ENCODE measurements around the gene CD248. TPM values are rescaled to one million over a fixed set of nuclear protein-coding genes. Genes with fewer than 3 reads are reported as not detected.

CD248 gene
- total and polyA plus RNA-seq, 12 donors, result 5.3 to 44.4 (median 10.0) TPM

DNA sequence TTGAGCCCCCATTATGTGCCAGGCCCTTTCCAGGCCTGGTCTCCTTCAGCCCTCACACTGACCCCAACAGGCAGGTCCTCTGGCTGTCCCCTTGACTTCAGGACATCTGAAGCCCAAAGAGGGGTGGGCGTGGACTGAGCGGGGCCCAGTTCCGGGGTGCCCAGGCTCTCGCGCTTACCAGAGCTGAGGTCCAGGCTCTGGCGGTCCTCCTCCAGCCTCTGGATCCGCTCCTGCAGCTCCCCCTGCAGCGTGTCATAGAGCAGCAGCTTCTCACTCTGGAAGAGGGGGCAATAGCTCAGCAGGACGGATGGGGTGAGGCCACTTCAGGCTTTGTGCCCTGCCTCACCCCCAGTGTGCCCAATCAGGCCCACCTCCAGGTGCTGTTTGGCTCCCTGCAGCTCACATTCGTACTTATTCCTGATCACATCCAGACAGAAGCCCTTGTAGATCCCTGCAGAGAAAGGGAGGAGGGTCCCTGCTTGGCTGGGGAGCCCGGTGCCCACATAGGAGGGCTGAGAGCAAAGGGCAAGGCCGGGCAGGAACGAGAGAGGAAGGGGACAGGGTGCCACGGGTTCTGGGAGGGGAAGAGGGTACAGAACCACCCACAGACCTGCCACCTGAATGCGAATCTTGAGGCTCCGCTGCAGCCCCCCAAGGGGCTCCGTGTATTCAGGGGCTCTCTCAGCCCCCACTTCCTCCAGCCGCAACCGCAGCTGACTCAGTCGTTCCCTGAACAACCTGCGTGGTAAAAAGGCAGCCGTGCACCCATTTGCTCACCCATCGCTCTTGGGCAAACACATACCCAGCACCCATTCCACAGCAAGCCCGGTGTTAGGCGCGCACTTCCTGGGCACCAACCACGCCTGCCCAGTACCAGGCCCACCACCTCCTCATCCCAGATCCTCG is 24.0 kb upstream of the CD248 start:
- Histone ChIP-seq H3K27ac (no peak overlapping the region), H3K4me3 (no peak overlapping the region), H3K4me1 (peaks cover 13 to 41% (median 35%) of the 10 kb centered on the region in 9 donors), H3K9me3 (no peaks in the 10 kb centered on the region), H3K36me3 (peaks cover 2 to 63% (median 31%) of the 10 kb centered on the region in 9 donors), H3K27me3 (no peaks in the 10 kb centered on the region)
- no peak for DNase-seq
- TF ChIP-seq CTCF (IDR thresholded peaks at IDR 0.05), result no peak
- 92 to 94% methylated on average over 28 of the region's 28 CpGs for WGBS, 2 donors
- intact Hi-C loops (cut with DNase I), result loop anchor here in 1 of 10 donors (5.0 kb wide), 1 partner anchor 34 kb away; no protein-coding TSS in a partner anchor
- no peak for ATAC-seq

DNA sequence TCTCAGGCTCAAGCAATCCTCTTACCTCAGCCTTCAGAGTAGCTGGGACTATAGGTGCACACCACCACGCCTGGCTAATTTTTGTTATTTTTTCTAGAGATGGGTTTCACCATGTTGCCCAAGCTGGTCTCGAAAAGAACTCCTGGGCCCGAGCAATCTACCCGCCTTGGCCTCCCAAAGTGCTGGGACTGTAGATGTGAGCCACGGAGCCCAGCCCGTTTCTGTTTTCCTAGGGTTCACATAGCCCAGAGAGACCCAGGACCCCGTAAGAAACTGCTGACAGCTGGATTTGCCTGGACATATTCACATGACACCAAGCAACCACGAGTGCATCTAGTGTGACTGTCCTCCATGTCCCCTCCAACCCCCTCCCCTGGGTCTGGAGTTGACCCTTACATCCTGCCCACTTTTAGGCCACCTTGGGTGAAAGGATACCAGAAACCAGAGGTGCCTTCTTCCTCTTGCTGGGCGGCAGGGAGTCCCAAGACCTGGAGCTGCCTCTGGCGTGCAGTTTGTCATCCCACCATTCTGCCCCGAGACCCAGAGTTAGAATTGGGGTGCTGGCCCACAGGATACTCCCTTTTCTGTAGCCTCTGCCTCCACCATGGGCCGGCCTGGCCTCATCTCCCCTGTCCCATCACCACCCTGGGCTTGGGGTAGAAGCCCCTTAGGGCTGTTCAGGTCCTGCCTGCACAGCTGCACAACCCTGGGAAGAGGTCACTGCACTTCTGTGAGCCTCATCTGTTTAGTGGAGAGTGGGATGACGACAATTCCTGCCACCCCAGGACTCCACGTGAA is 23.0 kb upstream of the CD248 start:
- intact Hi-C loops (cut with DNase I), result loop anchor here in 1 of 10 donors (5.0 kb wide), 1 partner anchor 33 kb away; no protein-coding TSS in a partner anchor
- Histone ChIP-seq H3K9me3 (no peaks in the 10 kb centered on the region), H3K4me1 (peaks cover 15 to 43% (median 37%) of the 10 kb centered on the region in 9 donors), H3K4me3 (no peak overlapping the region), H3K27me3 (no peaks in the 10 kb centered on the region), H3K36me3 (peaks cover 2 to 63% (median 31%) of the 10 kb centered on the region in 9 donors), H3K27ac (no peak overlapping the region)
- ATAC-seq, result no peak
- 80 to 82% methylated on average over 14 of the region's 14 CpGs for WGBS, 2 donors
- TF ChIP-seq CTCF (IDR thresholded peaks at IDR 0.05), result no peak
- no peak for DNase-seq

DNA sequence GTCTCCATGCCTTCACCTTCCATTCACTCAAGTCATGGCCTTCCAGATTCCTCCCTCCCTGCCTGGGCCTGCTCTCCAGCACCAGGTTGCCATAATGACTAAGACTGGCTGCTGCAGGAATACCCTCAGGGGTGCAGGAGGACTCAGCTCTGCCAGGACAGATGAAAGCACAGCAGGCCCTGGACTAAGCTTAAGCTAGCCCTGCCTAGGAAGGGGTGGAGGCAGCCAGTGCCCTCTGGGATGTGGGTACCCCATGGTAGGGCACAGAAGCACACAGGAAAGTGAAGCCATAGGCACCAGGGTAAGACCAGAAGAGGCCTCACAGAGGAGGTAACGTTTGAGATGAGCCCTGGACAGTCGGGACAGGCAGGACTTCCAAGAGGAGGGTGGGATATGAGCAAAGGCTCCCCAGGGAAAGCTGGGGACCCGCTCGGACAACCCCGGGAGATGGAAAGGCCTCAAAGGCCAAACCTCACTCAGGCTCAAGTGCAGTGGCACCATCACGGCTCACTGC is 22.4 kb upstream of the CD248 start:
- H3K27me3 ChIP-seq, result no peaks in the 10 kb centered on the region
- peaks cover 2 to 66% (median 31%) of the 10 kb centered on the region in 9 donors for H3K36me3 ChIP-seq
- no peak for ATAC-seq
- no peaks in the 10 kb centered on the region for H3K9me3 ChIP-seq
- no peak overlapping the region for H3K27ac ChIP-seq
- intact Hi-C loops (cut with DNase I), result no loop called here
- no peak for TF ChIP-seq CTCF (IDR thresholded peaks at IDR 0.05)
- DNase-seq, result no peak
- no peak overlapping the region for H3K4me3 ChIP-seq
- WGBS, 2 donors, result 81 to 87% methylated on average over 6 of the region's 6 CpGs
- H3K4me1 ChIP-seq, result peaks cover 15 to 42% (median 37%) of the 10 kb centered on the region in 9 donors
